Ovary (tissue), 3 donors: ENCODE data around the gene FAM180A.

ENCODE experiments used
- CTCF ChIP-seq, 3 donors: fragments of 450-650 bp in 2 of 3; fragments of 200-600 bp in 1 of 3; IDR thresholded peaks; one replicate each; pipeline versions ENCODE4 v1.5.1 to v1.8.0; 2016 to 2022; ENCODE audit warnings: antibody characterized with exemption in 3 of 3, mild to moderate bottlenecking in 1 of 3
- POLR2A ChIP-seq: fragments of 450-650 bp; IDR thresholded peaks from one replicate; pipeline ENCODE4 v1.6.1; 2017; ENCODE audit warnings: antibody characterized with exemption, mild to moderate bottlenecking, moderate library complexity
- donor health status: DM: no; HTN: no; CAD: no.

- TF ChIP-seq POLR2A (no peak), CTCF (IDR thresholded peaks at IDR 0.05) (no peak)
Observed at GRCh38 chr7:135789431-135789830, 40.8 kb upstream of the FAM180A start.
